PC-3 (cell line): ENCODE data around the gene PADI3.

Source experiments
- EZH2phosphoT487 ChIP-seq: fragments of 300-600 bp; sonication (generic); IDR thresholded peaks from 2 replicates; pipeline ENCODE4 v1.6.1; 2018; ENCODE audit warnings: mild to moderate bottlenecking, antibody characterized with exemption, low read length, borderline replicate concordance
- TF ChIP-seq, protein P1 (sequence below): fragments of 300-600 bp; sonication (generic); conservative IDR thresholded peaks from 2 replicates; pipeline ENCODE4 v1.5.1; 2017; ENCODE audit warnings: antibody characterized with exemption, low read depth, mild to moderate bottlenecking, low read length

DNA sequence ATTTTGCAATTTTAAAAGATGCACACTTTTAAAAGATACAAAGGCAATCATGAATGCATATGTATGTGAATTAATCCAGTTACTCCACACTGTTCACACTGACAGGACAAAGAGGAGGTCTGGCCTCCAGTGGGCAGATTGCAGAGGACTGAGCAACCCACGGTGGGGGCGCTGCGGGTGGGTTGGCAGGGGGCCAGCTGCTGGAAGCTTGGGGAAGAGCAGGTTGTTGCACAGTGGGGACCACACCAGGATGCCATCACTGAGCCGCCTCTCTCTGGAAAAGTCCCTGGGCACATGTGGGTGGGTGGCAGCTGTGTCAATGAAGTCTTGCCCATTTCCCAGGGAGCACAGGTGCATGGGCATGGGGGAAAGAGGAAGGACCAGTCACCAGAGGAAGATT, 46.4 kb downstream of the PADI3 start:
- no peak for TF ChIP-seq EZH2phosphoT487
- TF ChIP-seq, protein P1, sequence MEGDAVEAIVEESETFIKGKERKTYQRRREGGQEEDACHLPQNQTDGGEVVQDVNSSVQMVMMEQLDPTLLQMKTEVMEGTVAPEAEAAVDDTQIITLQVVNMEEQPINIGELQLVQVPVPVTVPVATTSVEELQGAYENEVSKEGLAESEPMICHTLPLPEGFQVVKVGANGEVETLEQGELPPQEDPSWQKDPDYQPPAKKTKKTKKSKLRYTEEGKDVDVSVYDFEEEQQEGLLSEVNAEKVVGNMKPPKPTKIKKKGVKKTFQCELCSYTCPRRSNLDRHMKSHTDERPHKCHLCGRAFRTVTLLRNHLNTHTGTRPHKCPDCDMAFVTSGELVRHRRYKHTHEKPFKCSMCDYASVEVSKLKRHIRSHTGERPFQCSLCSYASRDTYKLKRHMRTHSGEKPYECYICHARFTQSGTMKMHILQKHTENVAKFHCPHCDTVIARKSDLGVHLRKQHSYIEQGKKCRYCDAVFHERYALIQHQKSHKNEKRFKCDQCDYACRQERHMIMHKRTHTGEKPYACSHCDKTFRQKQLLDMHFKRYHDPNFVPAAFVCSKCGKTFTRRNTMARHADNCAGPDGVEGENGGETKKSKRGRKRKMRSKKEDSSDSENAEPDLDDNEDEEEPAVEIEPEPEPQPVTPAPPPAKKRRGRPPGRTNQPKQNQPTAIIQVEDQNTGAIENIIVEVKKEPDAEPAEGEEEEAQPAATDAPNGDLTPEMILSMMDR: no peak
